Measurements from ENCODE around the gene URAD.

Gene URAD

GRCh38 chr13:28000567-28000966 lies 12.1 kb upstream of the URAD start:
- DNase-seq (ENCODE audit: low spot score): no peak

GRCh38 chr13:27997904-27998522 lies 9.5 kb upstream of the URAD start:
- DNase-seq (ENCODE audit: low spot score): no peak

- DNase-seq (ENCODE audit: low spot score): no peak
Observed at GRCh38 chr13:27991881-27992280, 3.4 kb upstream of the URAD start.

- no peak for DNase-seq (ENCODE audit: low spot score)
Observed at GRCh38 chr13:27985600-27985999, 2.9 kb downstream of the URAD start.

DNA sequence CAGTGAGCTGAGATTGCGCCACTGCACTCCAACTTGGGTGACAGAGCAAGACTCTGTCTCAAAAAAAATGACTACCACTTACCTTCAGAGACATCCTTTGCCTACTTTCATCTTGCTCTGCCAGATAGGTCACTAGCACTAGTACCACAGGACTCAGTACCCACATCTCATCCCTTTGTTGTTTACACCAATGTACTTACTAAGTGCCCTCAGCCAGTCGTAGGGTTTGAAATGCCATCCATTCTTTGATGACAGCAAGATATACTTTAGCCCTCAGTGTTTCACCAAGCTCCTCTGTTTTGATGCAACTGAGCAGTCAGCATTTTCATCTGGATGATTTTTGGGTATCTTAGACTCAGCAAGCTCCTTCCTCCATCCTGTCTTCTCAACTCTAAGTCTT lies 6.1 kb downstream of the URAD start:
- no peak for DNase-seq (ENCODE audit: low spot score)

DNA sequence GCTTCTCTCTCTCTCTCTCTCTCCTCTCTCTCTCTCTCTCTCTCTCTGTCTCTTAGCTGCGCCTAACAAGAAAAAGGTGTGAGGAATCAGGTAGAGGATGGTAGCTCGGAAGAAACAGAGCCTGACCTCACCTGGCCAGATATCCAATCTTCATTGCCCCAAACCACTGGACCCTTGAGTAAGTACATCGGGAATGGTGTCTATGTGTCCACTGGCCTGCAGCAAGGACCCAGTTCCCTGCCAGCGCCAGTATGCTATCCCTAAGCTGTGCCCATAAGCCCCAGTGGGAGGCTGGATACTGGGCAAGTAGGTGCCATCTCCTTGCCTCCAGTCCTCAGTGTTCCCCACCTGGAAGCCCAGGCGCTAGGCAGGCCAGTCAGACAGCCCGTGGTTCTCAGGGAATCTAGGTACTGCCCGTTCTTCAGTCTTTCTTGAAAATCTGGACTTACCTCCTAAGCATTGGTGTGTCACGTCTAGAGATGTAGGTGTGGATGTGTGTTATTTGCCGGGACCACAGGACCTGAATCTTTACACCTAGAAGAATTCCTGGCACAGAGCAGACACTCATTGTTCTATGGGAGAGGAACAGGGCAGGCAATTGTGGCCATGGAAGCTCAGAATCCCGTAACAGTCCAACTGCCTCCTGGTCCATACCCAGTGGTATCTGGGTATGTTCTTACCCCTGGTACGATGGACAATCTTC lies 7.3 kb downstream of the URAD start:
- peak; percentile 6 for DNase-seq (ENCODE audit: low spot score)

DNA sequence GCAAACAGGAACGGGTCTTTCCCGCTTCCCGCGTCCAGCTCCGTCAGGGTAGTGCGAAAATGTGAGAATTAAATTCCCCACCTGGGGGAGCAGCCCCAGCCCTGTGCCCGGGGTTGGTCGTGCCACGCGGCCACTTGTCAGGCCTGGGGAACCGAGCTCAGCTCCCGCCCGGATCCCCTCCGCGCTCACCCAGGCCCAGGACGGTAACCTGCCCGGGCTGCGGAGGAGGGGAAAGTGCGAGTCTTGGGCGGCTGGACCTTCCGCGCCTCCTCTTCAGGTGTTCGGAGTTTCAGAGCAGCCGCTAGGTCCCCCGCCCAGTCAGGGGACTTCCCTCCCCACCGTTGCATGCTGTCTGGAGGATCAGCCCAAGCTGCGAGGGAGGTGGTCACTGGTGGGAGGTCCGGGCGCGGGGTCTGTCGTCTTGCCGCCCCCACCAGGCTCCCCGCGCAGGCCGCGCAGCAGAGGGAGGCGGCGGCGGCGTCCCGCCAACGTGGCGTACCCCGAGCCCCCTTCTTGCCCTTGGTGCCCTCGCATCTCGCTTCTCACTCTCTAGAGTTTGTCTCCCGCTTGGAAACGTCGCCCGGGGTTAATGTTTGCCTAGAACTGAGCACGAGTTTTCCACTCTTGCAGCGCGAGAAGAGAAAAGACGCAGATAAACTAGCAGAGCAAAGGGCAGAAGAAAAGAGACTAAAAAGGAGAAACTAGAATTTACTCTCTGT lies 8.1 kb downstream of the URAD start:
- DNase-seq (ENCODE audit: low spot score): peak; percentile 8

- no peak for DNase-seq (ENCODE audit: low spot score)
Observed at GRCh38 chr13:27979765-27980279, 8.7 kb downstream of the URAD start.

- DNase-seq (ENCODE audit: low spot score): no peak
Observed at GRCh38 chr13:27979001-27979643, 9.4 kb downstream of the URAD start.

DNA sequence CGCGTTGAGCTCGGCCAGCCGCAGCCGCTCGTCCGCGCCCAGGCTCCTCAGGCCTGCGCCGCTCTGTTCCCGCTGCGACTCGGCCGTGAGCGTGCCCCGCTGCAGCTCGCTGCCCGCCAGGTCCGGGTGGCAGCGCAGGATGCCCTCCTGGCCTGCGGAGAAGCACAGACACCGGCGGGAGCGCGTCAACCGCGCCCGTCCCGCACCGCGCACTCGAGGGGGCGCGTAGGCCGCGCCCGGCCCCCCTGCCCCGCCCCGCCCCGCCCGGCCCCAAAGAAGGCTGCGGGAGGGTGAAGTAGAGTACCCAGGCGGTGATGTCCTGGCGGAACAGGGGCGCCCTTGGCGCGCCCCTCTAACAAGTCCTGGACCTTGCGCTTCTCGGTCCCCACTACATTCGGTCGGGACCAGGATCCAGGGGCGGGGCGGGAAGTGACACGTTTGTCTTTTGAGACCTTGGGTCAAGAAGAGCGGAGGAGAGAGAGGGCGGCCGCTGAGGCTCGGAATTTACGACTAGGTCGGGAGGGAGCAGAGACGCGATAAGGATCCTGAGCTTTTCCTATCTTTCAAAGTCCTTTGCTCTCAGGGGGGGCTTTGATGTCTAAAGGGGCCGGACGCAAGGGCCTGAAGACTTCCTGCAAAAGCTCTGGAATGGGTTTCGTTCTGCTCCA lies 10.1 kb downstream of the URAD start:
- no peak for DNase-seq (ENCODE audit: low spot score)

- DNase-seq (ENCODE audit: low spot score): no peak
Observed at GRCh38 chr13:27977476-27978300, 10.8 kb downstream of the URAD start.

GRCh38 chr13:27976362-27977091 lies 12.0 kb downstream of the URAD start:
- no peak for DNase-seq (ENCODE audit: low spot score)

GRCh38 chr13:27975564-27976361 lies 12.7 kb downstream of the URAD start:
- DNase-seq (ENCODE audit: low spot score): no peak

- no peak for DNase-seq (ENCODE audit: low spot score)
Observed at GRCh38 chr13:27973961-27974662, 14.4 kb downstream of the URAD start.

GRCh38 chr13:27973291-27973690 lies 15.2 kb downstream of the URAD start:
- no peak for DNase-seq (ENCODE audit: low spot score)

DNA sequence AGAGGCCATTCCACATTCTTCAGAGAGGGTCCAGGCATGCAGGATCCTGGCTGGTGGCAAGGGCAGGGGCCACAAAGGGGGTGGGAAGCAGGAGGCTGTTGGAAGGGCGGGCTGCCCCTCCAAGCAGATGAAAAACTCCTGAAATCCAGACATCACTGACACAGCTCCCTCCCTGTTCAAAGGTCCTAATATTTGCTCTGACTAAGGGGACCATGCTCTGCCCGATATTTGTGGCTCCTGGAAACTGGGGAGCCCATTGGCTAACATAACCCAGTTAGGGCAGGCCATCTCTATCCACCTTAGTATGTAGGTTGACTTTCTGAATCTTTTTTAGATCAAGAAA lies 16.0 kb downstream of the URAD start:
- DNase-seq (ENCODE audit: low spot score): no peak

- DNase-seq (ENCODE audit: low spot score): no peak
Observed at GRCh38 chr13:27971776-27972477, 16.6 kb downstream of the URAD start.

DNA sequence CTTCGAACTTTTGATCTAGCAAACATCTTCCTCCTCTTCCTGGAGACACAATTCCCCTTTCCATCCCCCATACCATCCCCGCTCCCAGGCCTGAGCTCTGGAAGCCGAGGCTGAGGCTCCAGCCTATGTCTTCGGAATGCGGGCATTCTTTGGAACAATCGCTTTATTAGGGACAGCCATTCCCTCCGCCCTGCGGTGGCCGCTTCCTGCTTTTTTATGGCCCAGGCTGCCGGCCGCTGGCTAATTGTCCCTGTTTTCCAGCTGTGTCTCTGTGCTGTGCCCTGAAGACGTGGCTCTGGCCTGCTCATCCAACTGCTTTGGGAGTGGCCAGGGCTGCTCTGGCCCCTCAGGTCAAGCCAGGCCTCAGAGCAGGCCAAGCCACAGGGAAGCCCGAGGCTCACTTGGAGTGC lies 17.3 kb downstream of the URAD start:
- no peak for DNase-seq (ENCODE audit: low spot score)
